ENCODE data around the gene FGGY.
"Not testable (repeated sequence)": the region's sequence is repeated elsewhere in the genome, so short reads cannot be mapped to it uniquely, and the experiment has no call there.

FGGY gene

DNA sequence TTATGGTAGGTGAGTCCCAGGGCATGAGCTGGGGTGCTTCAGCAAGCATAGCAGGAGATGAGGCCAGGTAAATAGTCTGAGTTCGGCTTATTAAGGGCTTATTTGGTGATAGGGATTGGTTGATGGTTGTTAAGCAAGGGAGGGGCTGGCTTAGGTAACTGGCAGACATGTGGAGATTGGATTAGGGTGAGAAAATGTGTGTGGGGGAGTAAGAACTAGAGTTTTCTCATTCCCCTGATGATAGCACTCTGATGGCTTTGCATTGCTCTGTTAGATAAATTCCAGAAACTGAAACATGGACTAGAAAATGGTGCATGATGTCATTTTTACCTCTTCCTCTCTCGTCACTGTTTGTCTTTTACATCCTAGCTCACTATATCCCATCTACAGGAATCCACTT, 53.6 kb downstream of the FGGY start:
- DNase-seq (ENCODE audit: low spot score): no peak

DNA sequence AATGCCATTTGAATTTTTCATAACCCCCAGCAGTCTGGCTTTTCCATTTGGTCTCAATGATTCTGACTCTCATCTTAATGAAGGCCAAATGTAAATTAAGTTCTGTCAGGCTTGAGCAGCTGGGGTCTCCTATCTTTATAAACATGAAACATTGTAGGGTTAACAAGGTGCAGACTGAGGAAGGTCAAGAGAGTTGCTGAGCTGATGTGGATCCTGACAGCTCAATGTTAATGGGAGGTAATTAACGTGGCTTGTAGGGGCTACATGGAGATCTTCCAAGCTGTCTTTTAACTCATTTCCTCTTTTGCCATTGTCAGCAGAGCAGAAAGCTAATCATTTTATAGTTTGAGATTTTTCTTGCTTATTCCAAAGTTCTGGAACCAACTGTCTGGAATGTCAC, 55.2 kb downstream of the FGGY start:
- no peak for DNase-seq (ENCODE audit: low spot score)

DNA sequence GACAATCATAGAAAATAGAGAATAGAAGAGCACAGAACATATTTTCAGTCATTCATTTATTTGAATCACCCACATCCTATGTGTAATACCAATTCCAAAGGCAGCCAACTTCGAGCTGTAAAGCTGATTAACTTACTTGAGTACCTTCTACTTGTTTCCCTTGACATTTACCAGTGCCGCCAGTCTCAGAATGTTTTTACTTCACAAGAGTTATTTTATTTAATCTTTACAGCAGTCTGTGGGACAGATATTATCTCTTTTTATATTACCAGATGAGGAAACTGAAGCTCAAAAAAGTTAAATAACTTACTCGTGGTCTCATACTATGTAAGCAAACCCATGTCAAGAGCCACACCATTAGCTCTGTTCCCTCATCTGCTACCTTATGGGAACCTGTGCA, 56.6 kb downstream of the FGGY start:
- no peak for DNase-seq (ENCODE audit: low spot score)

DNA sequence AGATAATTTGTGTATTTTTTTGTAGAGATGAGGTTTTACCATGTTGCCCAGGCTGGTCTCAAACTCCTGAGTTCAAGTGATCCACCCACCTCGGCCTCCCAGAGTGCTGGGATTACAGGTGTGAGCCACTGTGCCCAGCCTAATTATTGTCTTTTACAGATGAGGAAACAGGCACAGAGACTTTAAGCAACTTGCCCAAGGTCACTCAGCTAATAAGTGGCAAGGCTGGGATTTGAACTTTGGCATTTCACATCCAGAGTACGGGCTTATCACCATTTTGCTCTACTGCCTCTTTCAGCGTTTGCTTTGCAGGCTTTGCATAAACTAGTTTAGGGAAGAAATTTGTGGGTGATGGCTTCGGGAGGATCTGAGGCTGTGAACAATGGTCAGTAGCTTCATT, 57.3 kb downstream of the FGGY start:
- DNase-seq (ENCODE audit: low spot score): not testable (repeated sequence)

DNA sequence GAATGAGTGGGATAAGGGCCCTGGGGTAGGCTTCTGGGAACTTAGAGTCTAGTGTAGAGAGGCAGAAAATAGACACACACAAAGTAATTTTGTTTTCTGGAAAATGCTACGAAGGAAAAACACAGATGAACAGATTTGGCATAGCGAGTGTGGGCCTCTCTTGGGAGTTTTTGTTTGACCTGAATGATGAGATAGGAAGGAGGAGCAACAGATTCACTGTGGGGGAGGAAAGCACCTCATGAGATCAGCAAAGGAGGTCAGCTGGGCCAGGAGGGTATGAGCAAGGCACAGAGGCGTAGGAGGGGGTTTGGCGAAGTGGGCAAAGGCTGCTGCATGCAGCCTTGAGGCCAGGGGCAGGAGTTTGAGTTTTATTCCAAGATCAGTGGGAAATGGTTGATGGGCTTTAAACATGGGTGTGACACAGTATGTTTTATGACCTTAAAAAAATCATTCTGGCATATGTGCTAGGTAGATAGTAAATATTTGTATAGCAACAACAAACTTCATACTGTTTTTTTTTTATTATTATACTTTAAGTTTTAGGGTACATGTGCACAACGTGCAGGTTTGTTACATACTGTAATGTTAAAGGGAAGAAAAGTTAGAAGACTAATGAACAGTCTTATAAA, 57.9 kb downstream of the FGGY start:
- no peak for DNase-seq (ENCODE audit: low spot score)

DNA sequence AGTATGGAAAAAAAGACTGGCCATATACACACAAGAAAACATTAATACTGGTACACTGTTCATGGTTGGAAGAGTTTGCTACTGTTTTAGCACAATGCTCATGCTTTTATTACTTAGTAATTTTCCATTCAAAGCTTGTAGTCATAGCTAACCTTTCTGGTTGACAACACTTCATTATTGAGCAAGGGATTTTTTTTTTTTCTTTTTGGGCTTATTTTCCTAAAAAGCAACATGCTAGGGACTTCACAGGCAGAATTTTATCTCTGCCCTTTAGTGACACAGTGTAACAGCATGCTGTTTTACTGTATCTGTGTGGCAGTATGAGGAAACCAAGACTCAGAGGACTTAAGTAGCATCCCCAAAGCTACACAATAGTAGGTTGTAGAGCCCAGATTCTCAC, 58.5 kb downstream of the FGGY start:
- DNase-seq (ENCODE audit: low spot score): no peak

DNA sequence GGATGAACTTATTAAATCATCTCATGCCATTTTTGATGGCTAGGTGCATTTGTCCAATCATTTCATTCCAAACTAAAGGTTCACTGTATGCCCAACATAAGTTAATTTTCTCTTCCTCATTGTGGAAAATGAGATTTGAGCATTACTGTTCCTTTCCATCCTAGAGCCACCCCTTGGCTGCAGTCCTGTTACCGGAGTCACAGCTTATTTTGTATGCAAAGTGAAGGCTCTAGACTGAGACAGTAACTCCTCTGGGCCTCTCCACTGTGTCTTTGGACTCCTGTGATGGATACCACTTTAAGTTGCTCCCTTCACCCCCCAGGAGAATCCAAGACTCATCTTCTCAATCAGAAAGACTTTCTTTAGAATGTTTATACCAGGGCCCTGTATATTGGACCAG, 59.7 kb downstream of the FGGY start:
- DNase-seq (ENCODE audit: low spot score): no peak

DNA sequence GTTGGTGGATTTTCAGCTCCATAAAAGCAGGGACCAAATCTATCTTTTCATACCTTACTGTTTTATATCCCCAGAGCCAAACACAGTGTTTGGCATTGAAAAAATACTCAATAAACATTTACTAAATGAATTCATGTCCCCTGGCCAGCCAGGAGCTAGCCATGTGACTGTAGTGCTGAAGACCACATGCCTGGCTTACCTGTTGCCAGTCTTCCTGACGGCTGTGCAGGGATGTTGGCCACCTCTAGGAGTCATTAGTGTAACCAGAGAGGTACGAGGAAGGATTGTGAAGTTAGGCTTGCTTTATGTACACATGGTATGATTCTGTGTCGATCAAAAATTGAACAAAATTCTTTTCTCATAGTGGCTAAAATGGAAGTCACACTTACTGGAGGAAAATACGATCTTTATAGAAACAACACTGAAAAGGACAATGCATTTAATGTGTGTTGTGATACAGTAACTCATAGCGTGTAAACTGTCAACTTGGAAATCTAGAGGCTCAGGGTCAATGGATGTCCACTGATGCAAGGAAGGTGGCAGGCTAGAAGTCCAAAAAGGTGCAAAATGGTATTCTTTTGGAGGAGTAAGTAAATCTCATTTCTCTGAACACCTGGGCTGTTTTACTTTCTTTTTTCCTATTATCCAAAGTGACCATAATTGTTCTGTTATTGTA, 60.9 kb downstream of the FGGY start:
- no peak for DNase-seq (ENCODE audit: low spot score)

DNA sequence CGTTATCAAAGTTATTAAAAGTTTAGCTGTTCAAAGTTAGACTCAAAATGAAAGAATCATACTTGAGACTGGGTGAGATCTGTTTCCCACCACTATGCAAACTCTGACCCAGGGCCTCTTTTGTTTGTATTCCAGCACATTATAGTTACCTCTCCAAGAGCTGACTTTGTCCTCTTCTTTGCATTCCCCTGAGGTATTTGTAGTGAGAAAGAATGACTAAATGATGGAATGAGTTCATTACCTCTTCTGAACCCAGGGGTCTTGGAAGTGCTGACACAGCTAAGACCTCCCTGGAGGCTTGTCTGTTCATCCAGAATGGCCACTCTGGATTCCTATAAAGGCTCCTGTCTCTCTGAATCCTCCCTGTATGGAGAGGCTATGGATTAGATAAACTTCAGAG, 62.4 kb downstream of the FGGY start:
- no peak for DNase-seq (ENCODE audit: low spot score)

DNA sequence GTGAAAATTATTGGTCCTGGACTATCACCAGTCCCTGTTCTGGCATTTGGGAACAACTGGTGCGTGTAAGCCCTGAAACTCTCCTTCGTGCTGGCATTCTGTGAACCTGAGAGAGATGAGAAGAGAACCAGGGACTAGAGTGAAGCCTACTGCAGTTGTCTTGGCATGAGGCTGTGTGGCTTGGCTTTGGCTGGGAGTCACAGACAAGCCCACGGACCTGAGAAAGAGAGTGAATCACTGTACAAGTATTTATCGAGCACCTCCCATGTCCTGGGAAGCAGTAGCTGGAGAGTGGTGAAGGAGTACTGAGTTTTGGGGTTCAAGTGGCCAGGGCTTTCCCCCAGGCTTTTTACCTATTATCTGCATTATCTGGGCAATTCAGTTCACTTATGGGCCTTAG, 63.3 kb downstream of the FGGY start:
- DNase-seq (ENCODE audit: low spot score): no peak

DNA sequence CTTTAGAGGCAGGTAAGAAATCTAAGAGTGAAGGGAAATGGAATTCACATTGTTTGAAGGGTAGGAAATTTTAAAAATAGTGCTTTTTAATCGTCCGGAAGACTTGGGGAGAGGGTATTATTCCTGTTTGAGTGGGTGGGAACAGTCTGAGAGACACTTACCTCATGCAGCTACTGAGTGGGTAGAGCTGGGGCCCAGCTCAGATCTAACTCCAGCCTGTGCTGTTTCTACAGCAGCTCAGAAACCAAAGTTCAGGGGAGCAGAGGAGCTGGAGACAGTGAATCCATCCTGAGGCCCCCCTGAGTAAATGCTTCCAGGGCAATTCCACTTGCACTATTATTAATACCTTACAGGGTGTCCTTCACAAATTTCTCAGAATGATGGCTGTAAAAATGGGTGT, 63.8 kb downstream of the FGGY start:
- no peak for DNase-seq (ENCODE audit: low spot score)

DNA sequence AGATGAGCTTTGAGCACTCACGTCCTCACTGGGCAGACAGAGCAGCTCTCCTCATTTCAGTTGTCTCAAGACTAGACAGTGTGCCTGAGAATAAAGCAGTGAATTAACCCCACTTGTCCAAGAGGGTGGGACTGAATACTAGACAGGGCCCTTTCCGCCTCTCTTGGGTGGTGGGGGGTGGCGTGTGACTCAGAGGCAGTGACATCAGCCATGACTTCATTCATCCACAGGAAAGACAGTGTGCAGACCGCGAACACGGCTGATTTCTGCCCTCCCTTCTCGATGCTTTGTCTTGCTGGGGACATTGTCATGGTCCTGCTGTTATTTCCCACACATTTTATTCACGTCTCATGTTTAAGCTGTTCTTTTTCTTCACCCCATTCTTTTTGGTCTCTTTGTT, 64.9 kb downstream of the FGGY start:
- DNase-seq (ENCODE audit: low spot score): no peak

DNA sequence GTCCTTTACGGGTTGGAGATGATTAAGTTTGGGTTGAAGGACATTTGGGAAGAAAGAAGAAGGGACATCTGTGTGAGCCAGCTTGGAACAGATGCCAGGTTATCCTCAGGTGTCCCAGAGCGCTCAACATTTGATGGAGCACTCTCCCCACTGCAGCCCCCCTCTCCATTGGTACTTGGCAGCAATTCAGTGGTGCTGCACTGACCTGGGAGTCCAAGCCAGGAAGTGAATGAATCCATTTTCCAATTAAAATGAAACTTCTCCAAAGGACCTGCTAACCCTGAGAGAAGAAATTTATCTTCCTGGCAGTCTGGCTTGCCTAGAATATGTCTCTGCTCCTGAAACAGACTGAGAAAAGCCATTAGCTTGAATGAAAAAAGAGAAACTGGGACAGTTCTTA, 67.1 kb downstream of the FGGY start:
- no peak for DNase-seq (ENCODE audit: low spot score)

DNA sequence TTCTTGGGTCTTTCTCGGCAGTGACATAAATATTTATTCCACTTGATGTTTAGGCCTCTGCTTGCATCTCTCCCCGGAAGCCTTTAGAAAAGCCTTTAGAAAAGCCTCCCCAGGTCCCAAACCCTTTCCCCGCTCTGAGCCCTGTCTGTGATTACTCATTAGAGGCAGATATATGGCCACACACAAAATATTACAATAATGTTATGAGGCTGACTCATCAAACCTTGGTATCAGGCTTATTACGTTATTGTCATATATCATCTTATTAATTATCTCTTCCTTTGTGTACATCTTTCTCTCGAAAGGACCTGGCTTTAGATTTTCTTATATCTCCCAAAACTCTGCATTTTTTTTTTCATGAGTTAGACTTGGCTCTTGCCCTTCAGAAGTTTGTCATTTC, 69.5 kb downstream of the FGGY start:
- DNase-seq (ENCODE audit: low spot score): no peak

DNA sequence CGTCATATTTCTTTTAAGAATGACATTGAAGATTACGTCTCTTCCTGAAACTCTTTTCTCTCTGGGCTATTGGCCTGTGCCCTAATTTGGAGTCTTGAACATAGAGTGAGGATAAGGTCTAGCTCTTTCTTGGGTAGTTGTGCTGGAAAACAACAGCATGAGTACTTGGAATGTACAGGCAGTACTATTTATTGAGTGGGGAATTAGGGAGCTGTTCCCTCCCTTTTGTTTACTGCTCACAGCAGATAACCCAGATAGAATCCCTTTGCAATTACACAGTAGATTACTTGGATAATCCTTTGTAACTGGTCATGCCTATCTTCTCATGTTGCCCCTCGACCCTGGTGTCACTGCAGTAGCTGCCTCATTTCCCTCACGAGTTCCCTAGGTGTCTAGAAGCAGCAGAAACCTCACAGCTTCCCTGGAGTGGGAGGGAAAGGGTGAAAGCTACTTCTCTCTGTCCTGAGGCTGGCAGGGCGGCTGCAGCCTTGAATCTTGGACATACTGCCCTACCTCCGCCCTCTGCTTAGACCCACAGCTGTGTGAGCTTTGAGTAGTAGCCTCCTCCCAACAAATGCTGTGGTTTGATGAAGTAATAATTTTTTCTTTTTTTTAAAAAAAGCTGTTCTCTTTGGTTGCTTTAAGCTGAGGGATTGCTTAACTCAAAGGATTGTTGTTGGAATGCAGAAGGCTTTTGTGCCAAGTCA, 70.6 kb downstream of the FGGY start:
- DNase-seq (ENCODE audit: low spot score): no peak

DNA sequence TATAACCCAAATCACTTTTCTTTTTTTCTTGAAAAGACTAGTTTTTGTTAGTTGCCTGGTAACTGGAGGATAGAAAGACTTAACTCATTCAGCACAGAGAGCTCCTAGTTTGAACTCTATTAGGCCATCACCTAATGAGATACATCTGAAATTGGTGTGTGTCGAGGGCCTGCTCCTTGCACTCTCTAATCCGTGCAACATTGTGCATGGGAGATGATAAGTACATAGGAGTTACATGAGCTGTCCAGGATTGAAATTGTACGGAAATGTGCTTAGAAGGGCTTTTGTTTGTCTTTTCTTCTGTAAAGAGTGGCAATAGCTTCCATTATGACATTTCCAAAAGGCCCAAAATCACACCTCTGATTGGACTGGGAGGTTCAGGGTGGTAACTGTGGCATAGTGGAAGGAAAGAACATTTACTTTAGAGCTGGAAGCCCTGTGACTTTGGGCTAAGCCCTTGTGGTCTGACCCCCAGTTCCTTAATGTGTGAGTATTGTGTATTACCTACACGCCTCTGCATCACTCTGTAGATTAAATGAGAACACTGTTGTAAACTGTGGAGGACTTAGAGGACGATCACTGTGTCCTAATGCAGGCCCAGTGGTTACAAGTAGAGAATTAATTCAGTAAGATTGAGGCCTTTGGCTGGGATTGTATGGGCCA, 71.2 kb downstream of the FGGY start:
- DNase-seq (ENCODE audit: low spot score): no peak

DNA sequence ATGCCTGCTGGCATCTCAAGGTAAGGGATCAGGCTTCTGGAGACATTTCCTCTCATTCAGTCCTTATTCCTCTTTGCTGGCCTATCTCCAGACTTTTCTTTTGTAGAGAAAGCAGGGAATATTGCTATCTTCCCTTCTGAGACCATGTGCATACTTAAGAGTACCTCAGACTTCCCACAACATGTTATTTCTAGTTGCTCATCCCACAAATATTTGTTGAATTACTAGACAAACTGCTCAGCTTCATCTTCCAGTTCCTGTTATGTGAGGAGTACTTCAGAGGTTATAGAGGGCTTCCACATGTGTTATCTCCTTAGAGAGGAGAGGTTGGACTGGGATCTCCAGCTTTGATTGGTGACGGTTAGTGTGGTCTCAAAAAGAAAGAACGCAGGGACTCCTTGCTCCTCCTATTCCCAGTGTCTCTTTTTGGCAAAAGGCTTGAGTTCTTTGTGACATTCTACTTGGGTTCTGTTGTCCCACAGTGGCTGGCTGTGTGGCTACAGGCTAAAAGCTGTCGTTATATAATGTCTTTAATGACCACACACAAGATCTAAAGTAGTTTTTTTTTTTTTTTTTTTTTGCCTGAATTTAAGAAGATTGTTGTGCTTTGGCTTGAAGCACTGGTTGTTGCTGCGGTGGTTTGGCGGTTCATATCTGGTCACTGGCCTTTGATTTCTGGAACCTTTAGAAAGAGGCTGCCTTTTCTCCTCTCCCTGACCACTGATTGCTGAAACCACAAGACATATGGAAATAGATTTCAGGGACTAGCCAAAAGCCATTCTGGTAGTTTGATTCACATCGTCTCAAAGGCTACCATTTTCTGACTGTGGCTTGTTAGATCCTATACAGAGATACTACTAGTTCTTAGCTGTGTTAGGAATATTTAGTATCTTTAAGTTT, 78.7 kb downstream of the FGGY start:
- no peak for DNase-seq (ENCODE audit: low spot score)

DNA sequence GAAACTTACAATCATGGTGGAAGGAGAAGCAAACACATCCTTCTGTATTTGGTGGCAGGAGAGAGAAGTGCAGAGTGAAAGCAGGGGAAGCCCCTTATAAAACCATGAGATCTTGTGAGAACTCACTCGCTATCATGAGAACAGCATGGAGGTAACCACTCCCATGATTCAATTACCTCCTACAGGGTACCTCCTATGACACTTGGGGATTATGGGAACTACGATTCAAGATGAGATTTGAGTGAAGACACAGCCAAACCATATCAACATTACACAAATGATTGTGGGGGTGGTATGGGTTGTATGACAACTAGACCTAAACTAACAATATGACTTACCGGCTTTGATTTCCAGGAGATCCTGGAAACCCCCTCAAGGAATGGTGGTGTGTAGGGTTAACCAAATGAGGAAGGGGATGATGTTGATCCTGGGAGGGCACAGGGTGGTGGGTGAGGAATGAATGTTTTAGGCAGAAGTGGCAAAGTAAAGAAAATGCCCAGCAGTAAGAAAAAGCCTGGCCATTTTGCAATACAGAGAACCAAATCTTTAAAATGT, 80.5 kb downstream of the FGGY start:
- no peak for DNase-seq (ENCODE audit: low spot score)

DNA sequence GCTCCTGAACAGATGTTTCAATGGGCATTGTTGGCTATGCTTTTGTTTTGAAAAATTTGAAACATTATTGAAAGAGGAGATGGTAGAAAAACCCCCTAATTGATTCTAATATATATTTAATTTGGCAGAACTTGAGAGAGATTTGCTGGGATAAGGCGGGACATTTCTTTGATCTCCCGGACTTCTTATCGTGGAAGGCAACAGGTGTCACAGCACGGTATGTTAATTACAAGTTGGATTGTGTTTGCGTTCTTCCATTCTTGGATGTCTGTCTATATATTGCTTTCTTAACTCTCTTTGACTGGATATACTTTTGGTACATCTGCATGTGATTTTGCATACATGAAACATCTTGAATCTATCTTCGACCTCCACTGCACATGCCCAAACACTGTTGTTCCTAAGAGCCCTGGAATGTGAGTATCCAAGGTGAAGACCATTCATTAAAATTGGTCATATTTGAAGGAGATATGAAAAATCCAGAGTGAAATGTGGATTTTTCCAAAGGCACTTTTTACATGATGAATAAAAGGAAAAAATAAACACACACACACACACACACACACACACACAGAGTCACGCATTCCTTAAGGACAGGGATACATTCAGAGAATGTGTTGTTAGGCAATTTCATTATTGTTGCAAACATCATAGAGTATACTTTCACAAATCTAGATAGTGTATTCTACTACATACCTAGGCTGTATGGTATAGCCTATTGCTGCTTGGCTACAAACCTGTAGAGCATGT, 81.9 kb downstream of the FGGY start:
- DNase-seq (ENCODE audit: low spot score): no peak

DNA sequence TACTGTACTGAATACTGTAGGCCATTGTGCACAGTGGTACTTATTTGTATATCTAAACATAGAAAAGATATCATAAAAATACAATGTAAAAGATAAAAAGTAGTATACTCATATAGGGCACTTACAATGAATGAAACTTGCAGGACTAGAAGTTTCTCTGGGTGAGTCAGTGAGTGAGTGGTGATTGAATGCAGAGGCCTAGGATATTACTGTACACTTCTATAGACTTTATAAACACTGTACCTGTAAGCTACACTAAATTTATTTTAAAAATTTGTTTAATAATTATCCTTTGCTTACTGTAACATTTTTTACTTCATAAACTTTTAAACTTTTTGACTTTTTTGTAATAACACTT, 82.5 kb downstream of the FGGY start:
- no peak for DNase-seq (ENCODE audit: low spot score)

DNA sequence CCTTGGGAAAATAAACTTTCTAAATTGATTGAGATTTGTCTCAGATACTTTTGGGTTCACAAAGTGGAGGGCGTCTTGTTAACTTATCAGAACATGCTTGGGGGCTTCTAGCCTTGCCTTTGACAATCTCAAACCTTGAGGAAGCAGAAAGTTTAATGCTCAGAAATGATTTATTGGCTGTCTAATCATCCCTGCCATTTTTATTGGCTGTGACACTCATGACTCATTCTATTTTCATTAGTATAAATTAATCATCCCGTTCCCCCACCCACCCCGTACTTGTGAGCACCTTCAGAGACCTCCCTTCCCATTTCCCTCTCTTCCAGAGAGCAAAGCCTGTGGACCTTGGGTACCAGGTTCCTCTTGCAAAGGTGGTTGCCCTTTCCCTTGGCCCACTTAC, 87.1 kb downstream of the FGGY start:
- DNase-seq (ENCODE audit: low spot score): no peak

Data from CD4-positive, alpha-beta T cell treated with Interleukin-2 at 100 ng/mL for 4 hours (primary cell).